Measurements from ENCODE around the gene GRPR. TPM values are rescaled to one million over a fixed set of nuclear protein-coding genes. Genes with fewer than 3 reads are reported as not detected.

Gene GRPR
- 4.8 TPM for polyA plus RNA-seq (2013, experiment 1 of 2; ENCODE audit: insufficient read length)
- polyA plus RNA-seq (2013, experiment 2 of 2; ENCODE audit: insufficient read length): 4.8 TPM

GRCh38 chrX:16123222-16123786 lies at the start of gene GRPR:
TSS of gene GRPR (plus strand) at chrX:16123565. CDS start at chrX:16123954, 389 bp downstream.
- DNase-seq: peak; percentile 89

DNA sequence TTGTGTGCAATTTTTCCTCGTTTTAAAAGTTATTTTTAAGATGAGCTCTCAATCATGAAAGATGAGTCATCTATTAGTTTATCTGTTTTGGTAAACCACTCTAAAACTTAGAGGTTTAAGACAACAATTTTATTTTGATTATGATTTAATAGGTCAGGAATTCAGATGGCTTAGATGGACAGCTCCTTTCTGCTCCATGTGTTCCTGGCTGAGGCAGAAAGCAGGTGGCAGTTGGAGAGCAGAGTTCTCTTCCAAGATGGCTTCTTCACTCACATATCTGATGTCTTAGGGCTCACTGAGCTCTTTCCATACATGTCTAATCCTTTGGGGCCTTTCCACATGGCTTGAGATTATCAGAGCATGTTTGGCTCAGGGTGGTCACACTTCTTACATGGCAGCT lies 48.3 kb upstream of the GRPR start:
- DNase-seq: no peak

DNA sequence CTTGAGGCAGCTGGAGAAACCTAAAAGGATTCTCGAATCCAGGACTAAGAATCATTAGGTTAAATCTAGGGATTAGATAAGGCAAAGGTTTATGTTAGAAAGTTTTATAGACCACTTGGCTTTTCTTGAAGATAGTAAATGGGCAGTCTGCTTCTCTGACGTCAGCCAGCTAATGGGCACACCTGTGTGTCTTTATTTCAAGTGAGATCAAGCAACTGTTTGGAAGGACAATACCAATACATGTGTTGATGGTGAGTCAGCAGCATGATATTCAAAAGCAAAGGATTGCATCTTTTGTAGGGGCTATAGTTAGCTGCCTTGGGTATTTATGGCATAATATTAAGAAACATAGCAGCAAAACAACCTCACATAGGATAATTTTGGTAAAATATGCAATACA lies 46.5 kb upstream of the GRPR start:
- DNase-seq: no peak

DNA sequence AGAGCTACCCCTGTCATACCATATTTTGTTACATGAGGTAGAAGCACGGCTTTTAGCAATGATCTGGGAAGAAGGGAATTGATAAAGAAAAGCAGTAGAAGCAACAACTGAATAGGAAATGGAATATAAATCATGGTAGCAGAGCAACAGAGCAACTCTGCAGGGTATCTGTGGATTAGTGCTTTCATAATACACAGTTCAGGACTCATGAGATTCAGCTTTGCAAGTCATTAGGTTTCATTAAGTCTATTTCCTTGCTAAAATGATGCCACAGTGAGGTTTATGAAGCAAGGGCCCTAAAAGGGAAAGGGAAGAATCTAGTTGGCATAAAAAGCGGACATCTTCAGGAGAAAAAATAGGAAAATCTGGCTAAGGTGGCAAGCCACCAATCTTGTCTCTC lies 45.6 kb upstream of the GRPR start:
- no peak for DNase-seq

DNA sequence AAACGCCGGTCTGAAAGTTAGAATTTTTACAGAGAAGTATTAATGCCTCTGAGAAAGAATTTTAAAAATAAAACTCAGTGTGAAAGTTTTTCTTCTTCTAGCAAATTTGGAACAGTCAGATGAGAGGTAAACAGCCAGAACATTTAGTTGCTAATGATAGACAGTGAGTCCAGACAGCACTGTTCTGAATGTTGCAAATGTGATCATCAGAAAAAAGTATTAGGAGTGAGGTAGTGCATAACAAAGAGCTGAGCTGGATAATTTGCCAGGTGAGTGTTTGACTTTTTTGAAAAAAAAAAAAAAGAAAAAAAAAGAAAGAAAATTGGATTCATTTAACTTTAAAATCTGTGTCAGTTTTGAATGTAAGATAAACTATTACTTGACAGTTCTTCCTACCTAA lies 42.0 kb upstream of the GRPR start:
- no peak for DNase-seq

DNA sequence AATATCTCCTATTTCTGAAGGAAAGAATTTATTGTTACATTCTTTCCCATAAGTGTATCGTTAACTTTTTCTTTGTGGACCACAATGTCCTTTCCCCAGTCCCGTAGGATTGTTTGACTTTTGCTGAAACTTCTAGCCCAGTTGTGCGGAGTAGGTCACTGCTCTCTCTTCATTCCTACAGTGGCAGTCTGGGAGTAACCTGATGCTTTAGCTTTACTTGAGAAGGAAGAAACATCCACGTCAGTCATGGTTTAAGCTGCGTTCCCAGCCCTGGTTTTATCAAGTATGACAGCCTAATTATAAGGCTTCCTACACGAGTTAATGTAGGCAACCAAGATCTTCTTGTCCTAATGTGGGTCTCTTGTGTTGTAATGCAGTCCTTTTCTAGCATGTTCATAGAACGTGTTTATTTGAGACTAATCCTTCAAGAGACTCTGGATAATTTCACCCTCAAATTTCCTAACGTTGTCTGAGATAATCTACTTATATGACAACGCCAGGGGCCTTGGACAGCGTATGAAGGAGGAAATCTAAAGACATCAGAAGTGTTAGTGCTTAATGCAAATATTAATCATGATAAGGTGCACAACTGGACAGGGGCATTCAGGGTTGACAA lies 40.8 kb upstream of the GRPR start:
- DNase-seq: no peak

DNA sequence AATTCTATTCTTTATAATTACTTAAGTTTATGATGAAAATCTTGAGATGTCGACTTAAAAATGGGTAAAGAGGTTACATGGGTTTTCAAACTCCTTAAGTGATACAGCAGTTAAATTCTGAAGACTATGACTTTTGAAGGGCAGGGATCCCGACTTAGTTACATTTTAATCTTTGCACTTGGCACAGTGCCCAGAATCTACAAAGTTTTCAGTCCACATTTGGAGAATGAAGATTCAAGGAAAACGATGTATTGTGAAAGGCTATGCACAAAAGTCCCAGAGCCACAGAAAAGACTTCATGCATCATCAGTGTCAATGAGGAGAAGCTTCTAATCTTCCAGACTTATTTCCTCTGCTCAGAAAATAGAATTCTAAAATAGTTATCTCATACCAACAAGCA lies 36.3 kb upstream of the GRPR start:
- peak; percentile 0 for DNase-seq

DNA sequence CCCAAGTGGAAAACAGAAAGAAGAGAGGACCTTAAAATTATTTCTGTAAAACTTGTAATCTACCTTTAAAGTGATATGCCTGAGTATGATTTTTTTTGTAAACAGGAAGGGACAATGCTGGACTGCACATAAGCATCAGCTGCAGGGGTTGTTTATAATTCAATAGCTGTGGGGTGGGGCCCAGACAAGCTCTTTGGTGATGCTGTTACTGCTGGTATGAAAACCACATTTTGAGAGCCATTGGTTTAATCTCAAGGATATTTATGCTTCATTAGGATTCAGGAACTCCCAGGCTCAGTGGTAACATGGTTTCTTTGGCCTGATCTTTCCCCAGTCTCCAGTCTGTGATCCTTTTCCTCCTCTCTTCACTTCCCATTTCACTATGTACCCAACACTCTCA lies 34.3 kb upstream of the GRPR start:
- no peak for DNase-seq

GRCh38 chrX:16096141-16096540 lies 27.2 kb upstream of the GRPR start:
- DNase-seq: no peak

- no peak for DNase-seq
Observed at GRCh38 chrX:16100673-16101072, 22.7 kb upstream of the GRPR start.

- no peak for DNase-seq
Observed at GRCh38 chrX:16101581-16101980, 21.8 kb upstream of the GRPR start.

DNA sequence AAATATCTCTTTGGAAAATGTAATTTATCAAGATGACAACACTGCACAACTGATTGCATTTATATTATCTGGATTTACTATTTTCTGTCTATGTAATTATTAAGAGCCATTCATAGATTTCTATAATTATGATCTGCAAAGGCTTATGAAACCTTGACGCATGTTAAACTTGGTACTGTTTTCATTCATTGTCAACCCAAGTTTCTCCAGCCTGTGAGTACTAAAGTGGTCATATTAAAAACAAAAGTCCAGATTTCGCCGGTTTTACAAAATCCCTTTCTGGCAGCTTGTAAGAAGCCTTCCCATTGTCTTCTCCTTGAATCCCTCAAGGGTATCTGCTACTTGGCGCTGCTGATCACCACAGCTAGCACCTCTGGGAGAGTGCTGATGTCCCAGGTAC lies 19.7 kb upstream of the GRPR start:
- no peak for DNase-seq

- no peak for DNase-seq
Observed at GRCh38 chrX:16112428-16112827, 10.9 kb upstream of the GRPR start.

- no peak for DNase-seq
Observed at GRCh38 chrX:16113978-16114565, 9.3 kb upstream of the GRPR start.

DNA sequence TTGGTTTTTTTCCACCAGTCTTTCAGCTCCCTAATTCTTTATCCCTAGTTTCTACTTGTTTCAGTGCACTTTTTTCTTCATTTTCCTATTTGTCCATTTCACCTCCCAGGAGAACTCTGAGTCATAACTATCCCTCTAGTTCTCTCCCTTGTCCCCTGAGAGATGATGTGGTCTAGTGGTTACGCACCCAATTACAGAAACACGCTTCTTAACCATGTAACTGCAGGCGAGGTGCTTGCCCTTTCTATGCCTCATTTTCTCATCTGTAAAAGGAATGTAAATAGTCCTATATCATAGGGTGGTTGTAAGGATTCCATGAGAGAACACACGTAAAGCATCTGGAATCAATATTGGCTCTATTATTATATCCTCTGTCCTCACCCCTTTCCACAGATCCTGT lies 8.8 kb upstream of the GRPR start:
- DNase-seq: peak; percentile 97

DNA sequence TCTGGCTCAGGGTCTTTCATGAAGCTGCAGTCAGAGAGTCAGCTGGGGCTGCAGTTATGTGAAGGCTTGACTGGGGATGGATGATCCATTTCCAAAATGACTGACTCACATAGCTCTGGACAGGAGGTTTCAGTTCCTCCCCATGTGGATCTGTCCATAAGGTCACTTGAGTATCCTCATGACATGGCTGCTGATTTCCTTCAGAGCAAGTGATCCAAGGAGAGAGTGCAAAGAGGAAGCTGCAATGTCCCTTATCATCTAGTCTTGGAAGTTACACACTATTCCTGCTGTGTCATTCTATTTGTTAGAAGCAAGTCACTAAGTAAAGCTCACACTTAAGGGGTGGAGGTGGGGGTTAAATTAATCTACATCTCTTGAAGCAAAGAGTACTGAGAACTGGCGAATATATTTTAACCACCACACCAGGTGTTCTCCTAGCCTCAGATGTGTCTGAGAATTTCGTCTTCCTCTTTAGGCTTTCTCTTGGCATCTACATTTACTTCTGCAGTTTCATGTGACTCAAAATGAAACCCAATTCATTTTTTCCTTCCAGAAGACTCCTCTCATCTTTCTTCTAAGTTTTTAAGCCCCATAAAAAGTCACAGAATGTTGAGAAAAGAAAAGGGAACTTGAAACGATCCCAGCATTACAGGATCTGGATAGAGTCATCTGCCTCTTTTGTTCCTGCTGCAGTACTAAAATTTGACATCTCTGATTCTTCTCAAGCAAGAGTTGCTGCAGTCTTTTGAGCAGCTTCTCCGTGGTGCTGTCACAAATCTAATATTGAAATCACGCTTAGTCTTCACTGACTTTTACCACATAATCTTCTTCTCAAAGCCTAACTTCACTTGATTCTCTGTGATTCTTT lies 3.8 kb upstream of the GRPR start:
- no peak for DNase-seq

DNA sequence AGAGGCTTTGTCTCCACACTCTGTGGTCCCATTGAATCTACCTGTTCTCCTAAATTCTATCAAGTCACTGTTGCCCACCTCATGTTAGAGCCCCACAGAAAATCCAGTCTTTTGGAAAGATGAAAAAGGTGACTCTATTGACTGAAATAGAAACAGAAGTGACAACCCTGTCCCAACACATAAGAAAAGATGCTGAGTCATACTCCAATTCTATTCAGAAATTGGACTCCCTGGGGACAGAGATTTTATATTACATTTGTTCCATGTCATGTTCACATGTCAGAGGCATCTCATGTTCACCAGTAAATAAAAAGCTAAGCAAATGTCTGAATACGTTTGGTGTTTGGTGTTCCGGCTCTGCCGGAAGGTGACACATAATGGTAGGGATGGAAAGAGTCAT lies 2.9 kb upstream of the GRPR start:
- DNase-seq: no peak

- DNase-seq: no peak
Observed at GRCh38 chrX:16124201-16124600, 836 bp downstream of the GRPR start.

GRCh38 chrX:16125520-16126149 lies 2.3 kb downstream of the GRPR start:
- DNase-seq: no peak

GRCh38 chrX:16130707-16131106 lies 7.3 kb downstream of the GRPR start:
- no peak for DNase-seq

- no peak for DNase-seq
Observed at GRCh38 chrX:16134936-16135335, 11.6 kb downstream of the GRPR start.

- no peak for DNase-seq
Observed at GRCh38 chrX:16136080-16136479, 12.7 kb downstream of the GRPR start.
